NCI-H2171 (cell line): ENCODE measurements around the gene ASF1A.

Source experiments
- DNase-seq: peaks from one replicate; lab custom pipeline; 2025; lab: John Stamatoyannopoulos, UW

ASF1A gene

DNA sequence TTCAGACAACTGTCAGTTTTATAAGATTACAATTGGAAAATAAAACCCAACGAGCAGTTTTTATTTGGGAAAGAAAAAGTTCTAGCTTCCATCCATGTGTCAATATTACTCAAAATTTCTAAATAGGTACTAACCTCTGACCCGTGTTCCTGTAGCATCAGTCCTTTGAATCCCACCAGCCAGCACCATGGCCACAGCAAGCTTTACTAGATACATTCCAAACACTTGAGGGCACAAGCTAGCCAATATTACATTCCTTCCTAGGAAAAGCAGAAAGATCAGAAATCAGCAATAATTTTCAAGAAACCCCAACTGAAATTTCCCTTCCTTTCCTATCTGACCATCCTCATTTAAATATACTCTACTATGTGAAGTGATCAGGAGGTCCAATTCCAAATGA lies 19.2 kb downstream of the ASF1A start:
- DNase-seq, result no peak

DNA sequence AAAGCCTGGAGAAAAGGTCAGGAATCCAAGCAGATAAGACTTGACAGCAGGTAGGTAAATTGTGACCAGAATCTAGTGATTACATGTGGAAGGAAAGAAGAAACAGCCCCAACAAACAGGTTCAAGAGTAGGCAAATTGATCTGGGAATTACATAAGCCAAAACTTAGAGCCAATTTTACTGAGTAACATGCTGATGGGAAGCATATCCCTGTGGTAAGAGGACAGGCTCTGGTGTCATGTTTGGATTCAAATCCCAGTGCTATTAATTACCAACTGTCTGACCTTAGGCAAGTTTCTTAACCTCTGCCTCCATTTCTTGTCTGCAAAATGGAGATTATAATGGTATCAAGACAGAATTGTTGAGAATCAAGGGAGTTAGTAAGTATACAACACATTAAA lies 20.6 kb downstream of the ASF1A start:
- DNase-seq, result no peak

DNA sequence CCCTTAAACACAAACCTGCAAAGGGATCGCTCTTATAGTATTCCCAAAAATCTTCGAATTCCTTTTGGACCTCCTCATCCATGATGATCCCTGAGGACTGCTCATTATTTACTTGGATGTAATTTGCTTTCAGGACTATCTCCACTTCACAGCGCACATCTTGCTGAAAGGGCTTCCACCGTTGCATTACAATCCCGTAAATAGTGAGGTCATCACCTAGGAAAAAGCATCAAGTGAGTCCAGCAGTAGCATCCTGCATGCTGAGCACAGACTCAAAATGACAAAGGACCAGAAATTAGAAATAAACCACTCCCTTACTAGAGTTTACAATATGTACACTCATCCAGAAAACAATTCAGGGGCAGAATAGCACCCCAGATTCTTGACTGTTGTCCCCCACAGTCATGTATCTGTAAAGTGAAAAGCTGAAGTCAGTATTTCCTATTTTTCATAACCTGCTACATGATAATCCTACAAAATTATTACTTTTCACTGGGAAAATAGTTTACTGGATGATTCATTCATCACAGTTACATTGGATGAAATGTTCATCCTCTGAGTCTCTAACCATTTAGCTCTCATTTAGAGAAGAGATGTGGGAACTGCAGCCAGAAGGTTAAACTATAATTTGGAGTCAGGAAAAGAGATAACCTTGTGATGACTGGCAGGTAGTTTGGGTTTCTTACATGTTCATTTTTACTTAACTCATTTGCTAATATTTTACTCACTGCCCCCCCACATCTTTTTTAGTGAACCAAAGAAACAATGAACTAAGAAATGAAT lies 23.8 kb downstream of the ASF1A start:
- DNase-seq, result no peak

DNA sequence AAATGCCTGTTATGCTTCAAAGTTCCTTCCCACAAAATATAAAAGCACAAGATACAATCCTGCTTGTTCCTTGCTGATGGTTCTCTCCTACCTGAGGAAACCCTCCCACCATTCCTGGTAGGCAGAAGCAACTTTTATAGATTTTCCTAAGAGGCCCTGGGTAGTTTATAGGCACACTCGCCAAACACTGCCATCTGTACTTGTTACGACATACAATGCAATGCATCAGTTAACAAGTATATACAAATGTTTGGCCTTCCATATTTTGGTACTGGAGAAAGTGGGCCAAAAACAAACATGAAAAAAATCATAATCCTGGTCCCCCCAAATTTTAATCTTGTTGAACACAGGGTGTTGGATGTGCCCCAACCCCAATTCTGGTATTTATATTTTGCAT lies 24.4 kb downstream of the ASF1A start:
- peak; percentile 5 for DNase-seq

DNA sequence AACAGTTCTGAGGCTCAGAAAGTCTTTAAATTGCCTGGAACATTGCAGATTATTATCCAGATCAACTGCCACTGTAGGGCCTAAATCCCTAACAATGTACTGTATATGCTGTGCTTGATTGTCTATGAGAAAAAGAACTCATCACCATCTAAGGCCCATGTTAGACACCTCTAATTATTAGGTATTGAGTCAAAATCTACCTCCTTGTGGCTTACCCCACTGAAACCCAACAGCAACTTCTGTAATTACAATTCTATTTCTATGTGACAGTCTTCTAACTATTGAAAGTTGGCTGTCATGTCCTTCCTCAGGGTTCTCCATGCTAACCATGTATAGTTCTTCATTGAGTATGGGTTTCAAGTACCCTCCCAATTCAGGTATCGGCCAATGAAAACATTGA lies 27.1 kb downstream of the ASF1A start:
- DNase-seq, result no peak

DNA sequence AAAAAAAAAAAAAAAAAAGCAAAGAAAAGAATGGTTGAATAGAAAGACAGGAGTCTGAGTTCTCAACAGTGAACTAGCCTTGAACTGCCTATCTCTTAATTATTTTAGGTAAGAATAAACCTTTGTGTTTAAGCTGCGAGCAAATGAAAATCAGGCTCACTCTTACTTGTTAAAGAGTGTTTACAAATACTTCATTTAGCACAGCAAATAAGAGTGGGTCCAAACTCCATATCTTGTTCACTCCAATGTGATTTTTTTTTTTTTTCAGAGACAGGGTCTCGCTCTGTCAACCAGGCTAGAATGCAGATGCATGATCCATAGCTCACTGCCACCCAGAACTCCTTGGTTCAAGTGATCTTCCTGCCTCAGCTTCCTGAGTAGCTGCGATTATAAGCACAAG lies 29.1 kb downstream of the ASF1A start:
- no peak for DNase-seq

DNA sequence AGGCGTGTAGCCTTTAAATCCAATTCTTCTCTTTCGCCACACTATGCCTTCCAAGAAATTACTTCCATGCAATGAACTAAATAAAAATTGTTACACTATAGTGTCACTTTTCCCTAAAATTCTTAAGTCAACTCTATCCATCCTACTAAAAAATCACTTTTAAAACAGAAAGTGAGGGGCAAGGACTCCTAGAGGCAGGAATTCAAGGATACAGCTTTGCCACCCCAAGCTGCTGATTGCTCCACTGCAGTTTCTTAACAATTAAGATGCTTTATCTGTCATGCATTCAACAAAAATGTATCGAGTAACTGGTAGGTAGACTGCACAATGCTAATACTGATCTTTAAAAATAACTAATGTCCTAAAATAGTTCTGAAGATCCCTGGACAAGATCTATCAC lies 36.7 kb downstream of the ASF1A start:
- no peak for DNase-seq

DNA sequence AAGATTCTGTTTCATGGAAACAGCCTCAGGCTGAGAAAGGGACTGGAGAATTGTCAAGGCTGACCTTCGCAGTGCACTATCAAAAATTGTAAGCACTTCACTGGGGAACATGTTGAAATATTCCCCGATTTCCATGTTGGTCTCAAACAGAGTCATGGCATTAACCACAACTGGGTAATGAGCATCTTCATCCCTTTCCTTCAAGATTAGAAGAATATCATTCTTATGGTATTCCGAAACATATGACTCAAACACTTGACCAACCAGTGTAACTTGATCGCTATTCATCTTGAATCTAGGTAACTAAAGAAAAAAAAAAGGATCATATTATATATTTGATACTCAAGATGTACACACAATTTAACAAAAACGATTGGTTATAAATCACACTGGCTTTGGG lies 37.5 kb downstream of the ASF1A start:
- no peak for DNase-seq

DNA sequence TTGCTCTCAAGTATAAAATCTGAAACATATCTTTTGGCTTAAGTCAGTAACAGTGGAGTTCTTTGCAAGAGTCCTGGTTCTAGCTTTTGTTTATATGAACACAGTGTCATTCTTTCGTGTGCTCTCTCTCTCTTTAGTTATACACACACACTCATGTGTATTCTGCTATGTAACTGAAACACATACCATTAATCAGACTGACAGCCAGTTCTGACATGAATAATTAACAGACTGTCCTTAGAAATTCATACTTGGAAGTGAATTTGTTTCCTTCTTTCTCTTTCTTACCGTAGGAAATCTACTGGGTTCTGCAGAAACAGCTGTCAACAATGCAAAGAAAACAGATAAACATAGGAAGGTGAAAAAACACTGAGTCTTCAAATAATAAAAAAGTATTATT lies 38.5 kb downstream of the ASF1A start:
- no peak for DNase-seq

DNA sequence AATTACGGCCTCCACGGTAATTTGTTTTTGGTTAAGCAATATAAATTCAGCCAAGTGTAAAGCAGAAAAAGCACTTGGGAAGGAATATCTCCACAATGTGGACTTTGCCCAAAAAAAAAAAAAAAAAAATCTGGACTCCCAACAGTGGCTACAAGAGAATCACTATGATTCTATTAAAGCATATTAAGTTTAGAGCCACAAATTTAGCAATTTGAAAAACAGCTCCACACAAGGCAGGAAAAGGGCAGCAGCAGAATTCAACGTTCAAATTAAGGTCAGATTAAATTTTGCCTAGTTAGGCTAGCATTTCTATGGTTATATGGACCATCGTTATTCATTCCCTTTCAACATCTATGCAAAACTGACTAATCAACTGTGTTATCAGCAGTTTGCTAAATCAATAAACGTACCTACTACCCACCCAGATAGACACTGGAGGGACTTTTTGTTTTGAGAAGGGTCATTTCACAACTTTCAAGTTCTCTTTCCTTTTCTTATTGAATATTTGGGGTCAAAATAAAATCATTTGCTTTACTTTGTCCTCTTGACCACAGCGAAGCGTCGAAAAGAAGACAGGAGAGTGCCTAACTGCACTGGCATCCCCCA lies 40.0 kb downstream of the ASF1A start:
- no peak for DNase-seq

DNA sequence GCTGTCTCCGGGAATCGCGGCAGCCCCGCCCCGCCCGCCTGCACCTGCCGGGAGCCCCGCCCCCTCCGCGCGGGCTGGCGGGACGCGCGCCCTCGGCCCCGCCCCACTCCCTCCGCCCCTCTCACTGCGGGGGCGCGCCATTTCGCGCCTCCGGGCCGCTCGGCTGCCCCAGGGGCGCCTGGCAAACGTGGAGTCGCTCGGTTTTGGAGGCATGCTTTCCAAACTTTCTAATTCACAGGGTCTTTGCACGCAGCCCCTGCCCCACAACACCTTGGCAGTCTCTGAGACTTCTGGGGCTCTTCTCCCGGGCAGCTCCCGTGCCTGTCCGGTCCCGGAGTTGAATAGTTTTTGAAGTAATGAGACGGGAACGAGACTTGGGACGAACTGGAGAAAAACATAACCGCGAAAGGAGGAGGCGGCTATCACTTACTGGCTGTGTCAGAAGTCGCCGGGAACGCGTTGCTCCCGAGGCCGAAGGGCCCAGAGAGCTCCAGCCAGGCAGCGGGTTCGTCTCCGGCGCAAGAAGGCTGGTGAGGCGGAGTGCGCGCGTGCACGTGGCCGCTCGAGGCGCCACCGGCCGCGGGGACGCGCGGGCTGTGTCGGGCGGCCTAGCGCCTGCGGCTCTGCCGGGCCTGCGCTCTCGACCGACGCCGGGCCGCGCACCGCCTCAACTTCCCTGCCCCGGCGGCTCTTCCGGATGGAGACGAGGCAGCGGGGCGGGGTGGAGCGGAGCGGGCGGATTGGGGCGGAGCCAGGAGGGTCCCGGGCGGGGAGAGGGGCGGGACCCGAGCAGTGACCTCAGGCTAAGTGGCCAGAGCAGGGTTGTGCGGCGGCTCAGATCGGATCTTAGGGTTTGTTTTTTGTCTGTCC lies 40.7 kb downstream of the ASF1A start, which contains the start of gene MCM9:
Gene MCM9, minus strand, starts transcription at position 699 of the 870 bp plus-strand sequence. CDS start 3,436 bp downstream, outside the sequence.
- DNase-seq, result peak; percentile 92

DNA sequence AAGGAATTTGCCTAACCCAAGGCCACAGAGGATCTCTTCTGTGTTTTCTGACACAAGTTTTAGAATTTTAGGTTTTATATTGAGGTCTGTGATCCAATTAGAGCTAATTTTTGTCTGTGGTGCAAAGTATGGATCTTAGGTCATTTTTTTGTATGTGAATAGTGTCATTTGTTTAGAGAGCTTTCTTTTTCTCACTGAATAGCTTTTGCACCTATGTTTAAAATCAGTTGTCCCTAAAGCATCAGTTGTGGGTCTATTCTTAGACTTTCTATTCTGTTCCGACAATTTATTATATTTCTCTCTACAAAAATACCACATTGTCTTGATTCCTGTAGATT lies 41.3 kb downstream of the ASF1A start:
- DNase-seq, result no peak

DNA sequence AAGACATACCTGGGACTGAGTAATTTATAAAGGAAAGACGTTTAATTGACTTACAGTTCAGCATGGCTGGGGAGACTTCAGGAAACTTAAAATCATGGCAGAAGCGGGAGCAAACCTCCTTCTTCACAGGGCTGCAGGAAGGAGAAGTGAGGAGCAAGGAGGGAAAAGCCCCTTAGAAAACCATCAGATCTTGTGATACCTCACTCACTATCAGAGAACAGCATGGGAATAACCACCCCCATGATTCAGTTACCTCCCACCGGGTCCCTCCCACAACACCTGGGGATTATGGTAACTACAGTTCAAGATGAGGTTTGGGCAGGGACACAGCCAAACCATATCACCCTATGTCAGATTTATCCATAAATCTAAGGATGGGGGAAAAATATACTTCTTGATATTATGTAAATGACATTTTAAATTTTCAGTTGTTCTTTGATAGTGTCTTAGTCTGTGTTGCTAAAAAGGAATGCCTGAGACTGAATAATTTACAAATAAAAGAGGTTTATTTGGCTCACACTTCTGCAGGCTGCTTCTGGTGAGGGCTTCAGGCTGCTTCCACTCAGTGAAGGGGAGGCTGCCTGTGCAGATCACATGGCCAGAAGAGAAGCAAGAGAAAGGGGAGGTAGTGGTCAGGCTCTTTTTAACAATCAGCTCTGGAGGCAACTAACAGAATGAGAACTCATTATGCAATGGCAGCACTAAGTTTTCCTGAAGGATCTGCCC lies 42.2 kb downstream of the ASF1A start:
- DNase-seq, result no peak

DNA sequence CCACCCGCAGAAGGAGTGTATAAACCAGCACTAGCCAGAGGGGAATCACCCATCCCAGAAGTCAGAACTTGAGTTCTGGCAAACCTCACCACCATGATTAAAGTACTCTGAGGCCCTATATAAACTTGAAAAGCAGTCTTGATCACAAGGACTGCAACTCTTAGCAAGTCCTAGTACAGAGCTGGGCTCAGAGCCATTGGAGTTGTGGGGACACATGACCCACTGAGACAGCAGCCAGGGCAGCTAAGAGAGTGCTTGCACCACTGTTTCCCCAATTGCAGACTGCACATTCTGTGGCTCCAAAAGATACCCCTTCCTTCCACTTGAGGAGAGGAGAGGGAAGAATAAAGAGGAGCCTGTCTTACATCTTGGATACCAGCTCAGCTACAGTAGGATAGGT lies 45.7 kb downstream of the ASF1A start:
- DNase-seq, result no peak

DNA sequence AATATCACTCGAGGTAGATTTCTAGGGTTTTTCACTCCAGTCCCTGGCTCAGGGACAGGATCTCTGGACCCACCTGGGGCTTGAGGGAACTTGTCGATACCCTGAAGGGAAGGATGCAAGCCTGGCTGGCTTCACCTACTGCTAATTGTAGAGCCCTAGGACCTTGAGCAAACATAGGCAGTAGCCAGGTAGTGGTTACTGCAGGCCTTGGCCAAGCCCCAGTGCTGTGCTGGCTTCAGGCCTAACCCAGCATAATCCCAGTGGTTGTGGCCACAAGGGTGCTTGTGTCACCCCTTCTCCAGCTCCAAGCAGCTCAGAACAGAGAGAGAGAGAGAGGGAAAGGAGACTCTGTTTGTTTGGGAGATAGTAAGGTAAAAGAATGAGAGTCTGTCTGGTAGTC lies 46.8 kb downstream of the ASF1A start:
- no peak for DNase-seq

DNA sequence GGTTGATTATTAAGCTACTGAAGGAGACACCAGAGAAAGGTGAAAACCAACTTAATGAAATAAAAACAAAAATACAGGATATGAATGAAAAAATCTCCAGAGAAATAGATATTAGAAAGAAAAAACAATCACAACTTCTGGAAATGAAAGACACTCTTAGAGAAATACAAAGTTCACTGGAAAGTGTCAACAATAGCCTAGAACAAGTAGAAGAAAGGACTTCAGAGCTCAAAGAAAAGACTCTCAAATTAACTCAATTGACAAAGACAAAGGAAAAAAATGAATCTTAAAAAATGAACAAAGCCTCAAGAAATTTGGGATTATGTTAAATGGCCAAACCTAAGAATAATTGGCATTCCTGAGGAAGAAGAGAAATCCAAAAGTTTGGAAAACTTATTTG lies 51.3 kb downstream of the ASF1A start:
- DNase-seq, result no peak

DNA sequence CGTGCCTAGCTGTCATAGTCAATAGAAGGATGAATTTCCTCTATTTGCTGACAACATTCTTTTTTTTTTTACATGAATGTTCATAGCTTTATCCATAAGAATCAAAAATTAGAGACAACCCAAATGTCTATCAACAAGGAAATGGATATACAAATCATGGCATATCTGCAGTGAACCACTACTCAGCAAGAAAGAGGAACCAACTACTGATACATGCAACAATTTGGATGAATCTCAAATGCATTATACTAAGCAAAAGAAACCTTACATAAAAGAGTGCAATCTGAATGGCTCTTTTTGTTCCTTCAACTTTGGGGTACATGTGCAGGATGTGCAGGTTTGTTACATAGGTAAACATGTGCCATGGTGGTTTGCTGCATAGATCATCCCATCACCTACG lies 58.7 kb downstream of the ASF1A start:
- DNase-seq, result no peak

DNA sequence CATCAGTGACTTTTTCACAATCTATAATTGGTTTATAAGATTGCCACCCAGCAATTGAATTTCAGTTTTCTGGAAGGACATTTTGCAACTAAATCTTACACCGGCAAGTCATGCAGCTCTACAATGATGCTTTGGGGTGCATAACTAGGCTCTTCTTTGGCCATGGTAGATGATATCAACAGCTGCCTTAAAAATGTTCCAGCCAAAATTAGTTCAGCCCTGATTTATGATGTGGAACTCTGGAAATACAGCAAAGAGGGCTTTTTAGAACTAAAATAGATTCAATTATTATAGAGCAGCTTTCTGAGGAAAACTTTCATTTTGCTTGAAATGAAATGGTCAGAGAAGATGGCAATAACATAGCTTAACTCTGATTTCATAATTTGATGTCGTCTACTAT lies 59.4 kb downstream of the ASF1A start:
- DNase-seq, result no peak
